Neural cell (in vitro differentiated cells): ENCODE data around the gene PLCB1. TPM values are rescaled to one million over a fixed set of nuclear protein-coding genes. Genes with fewer than 3 reads are reported as not detected.

ENCODE experiments used
- H2AFZ ChIP-seq: fragments of 200-600, 300-800 bp; sonication (generic), shearing (Covaris generic); 2 replicates; pipeline ENCODE4 v1.6.0; 2014; ENCODE audit warnings: low read depth, mild to moderate bottlenecking, antibody characterized with exemption, low read length, moderate library complexity
- H3F3A ChIP-seq: fragments of 200-600 bp; shearing (Covaris generic); 2 replicates; pipeline ENCODE4 v1.6.1; 2016; ENCODE audit warnings: mild to moderate bottlenecking, moderate library complexity, mixed read lengths, antibody characterized with exemption, low read length; ENCODE audit not compliant: insufficient read depth, poor library complexity, severe bottlenecking
- H3K27ac ChIP-seq: fragments of 200-600, 300-800 bp; sonication (generic), shearing (Covaris generic); 2 replicates; pipeline ENCODE4 v1.5.1; 2014; ENCODE audit warnings: mild to moderate bottlenecking, low read length, moderate library complexity
- H3K27me3 ChIP-seq: fragments of 300-800, 200-600 bp; sonication (generic), shearing (Covaris generic); 2 replicates; pipeline ENCODE4 v1.6.0; 2014; ENCODE audit warnings: mild to moderate bottlenecking, low read depth, low read length, moderate library complexity; ENCODE audit not compliant: insufficient read depth
- H3K36me3 ChIP-seq: fragments of 300-800, 200-600 bp; sonication (generic), shearing (Covaris generic); 2 replicates; pipeline ENCODE4 v1.5.1; 2014; ENCODE audit warnings: mild to moderate bottlenecking, antibody characterized with exemption, low read length, moderate library complexity; ENCODE audit not compliant: insufficient read depth
- H3K4me2 ChIP-seq: fragments of 300-800, 200-600 bp; sonication (generic), shearing (Covaris generic); 2 replicates; pipeline ENCODE4 v1.6.0; 2014; ENCODE audit warnings: mild to moderate bottlenecking, low read length
- H3K4me3 ChIP-seq: fragments of 300-800, 200-600 bp; sonication (generic), shearing (Covaris generic); 2 replicates; pipeline ENCODE4 v1.5.1; 2014; ENCODE audit warnings: mild to moderate bottlenecking, low read length, moderate library complexity
- H3K79me2 ChIP-seq: fragments of 200-600 bp; shearing (Covaris generic); replicated peaks from 2 replicates; pipeline ENCODE4 v1.6.0; 2014; ENCODE audit warnings: mild to moderate bottlenecking, low read length, moderate library complexity; ENCODE audit not compliant: insufficient read depth
- H3K9ac ChIP-seq: fragments of 300-800, 200-600 bp; sonication (generic), shearing (Covaris generic); 2 replicates; pipeline ENCODE4 v1.6.1; 2016; ENCODE audit warnings: mild to moderate bottlenecking, low read length, mixed read lengths
- H3K9me2 ChIP-seq: fragments of 200-600 bp; shearing (Covaris generic); 2 replicates; pipeline ENCODE4 v1.6.1; 2016; ENCODE audit warnings: mild to moderate bottlenecking, low read length, mixed read lengths; ENCODE audit not compliant: insufficient read depth
- H3K9me3 ChIP-seq: fragments of 200-600, 300-800 bp; sonication (generic), shearing (Covaris generic); 2 replicates; pipeline ENCODE4 v1.6.1; 2016; ENCODE audit warnings: mild to moderate bottlenecking, mixed run types, low read length, moderate library complexity, mixed read lengths
- H4K20me1 ChIP-seq: fragments of 200-600 bp; shearing (Covaris generic); 2 replicates; pipeline ENCODE4 v1.6.1; 2016; ENCODE audit warnings: mild to moderate bottlenecking, mixed run types; ENCODE audit not compliant: insufficient read depth
- EP300 ChIP-seq: fragments of 450-650 bp; conservative IDR thresholded peaks from 2 replicates; pipeline ENCODE4 v1.6.1; 2014; ENCODE audit warnings: antibody characterized with exemption, mild to moderate bottlenecking, moderate library complexity; ENCODE audit not compliant: poor library complexity, severe bottlenecking
- EZH2 ChIP-seq: fragments of 200-600, 300-800 bp; shearing (Covaris generic), sonication (generic); IDR thresholded peaks from 2 replicates; pipeline ENCODE4 v1.6.1; 2014; ENCODE audit warnings: antibody characterized with exemption, low read length, borderline replicate concordance, mild to moderate bottlenecking; ENCODE audit not compliant: insufficient read depth, poor library complexity, severe bottlenecking
- MXI1 ChIP-seq: fragments of 450-650 bp; conservative IDR thresholded peaks from 2 replicates; pipeline ENCODE4 v1.6.1; 2014; ENCODE audit warnings: antibody characterized with exemption, mild to moderate bottlenecking; ENCODE audit not compliant: poor library complexity, severe bottlenecking
- POLR2AphosphoS5 ChIP-seq: IDR thresholded peaks from 2 replicates; pipeline ENCODE4 v1.6.1; 2012
- RAD21 ChIP-seq: fragments of 450-650 bp; conservative IDR thresholded peaks from 2 replicates; pipeline ENCODE4 v1.6.1; 2014; ENCODE audit warnings: antibody characterized with exemption, mild to moderate bottlenecking, moderate library complexity
- SMC3 ChIP-seq: fragments of 450-650 bp; conservative IDR thresholded peaks from 2 replicates; pipeline ENCODE4 v1.6.1; 2014; ENCODE audit warnings: antibody characterized with exemption, mild to moderate bottlenecking, moderate library complexity; ENCODE audit not compliant: poor library complexity
- TAF1 ChIP-seq: IDR thresholded peaks from 2 replicates; pipeline ENCODE4 v1.6.1; 2012; ENCODE audit warnings: low read depth
- polyA plus RNA-seq: library from polyadenylated mRNA; depleted of rRNA; stranded (reverse); fragments of >200 nt; gene quantifications from 2 replicates; pipeline ENCODE4 v1.2.3, GENCODE V29; 2014
- TF ChIP-seq, protein P1 (sequence below): fragments of 450-650 bp; IDR thresholded peaks from 2 replicates; pipeline ENCODE4 v1.5.1; 2014; ENCODE audit warnings: antibody characterized with exemption, mild to moderate bottlenecking, moderate library complexity; ENCODE audit not compliant: poor library complexity, severe bottlenecking
- TF ChIP-seq, protein P2 (sequence below): IDR thresholded peaks from 2 replicates; pipeline ENCODE4 v1.6.1; 2012; ENCODE audit warnings: borderline replicate concordance

Gene PLCB1
- polyA plus RNA-seq, 1 donor from 2014 or later = 11.4 TPM

DNA sequence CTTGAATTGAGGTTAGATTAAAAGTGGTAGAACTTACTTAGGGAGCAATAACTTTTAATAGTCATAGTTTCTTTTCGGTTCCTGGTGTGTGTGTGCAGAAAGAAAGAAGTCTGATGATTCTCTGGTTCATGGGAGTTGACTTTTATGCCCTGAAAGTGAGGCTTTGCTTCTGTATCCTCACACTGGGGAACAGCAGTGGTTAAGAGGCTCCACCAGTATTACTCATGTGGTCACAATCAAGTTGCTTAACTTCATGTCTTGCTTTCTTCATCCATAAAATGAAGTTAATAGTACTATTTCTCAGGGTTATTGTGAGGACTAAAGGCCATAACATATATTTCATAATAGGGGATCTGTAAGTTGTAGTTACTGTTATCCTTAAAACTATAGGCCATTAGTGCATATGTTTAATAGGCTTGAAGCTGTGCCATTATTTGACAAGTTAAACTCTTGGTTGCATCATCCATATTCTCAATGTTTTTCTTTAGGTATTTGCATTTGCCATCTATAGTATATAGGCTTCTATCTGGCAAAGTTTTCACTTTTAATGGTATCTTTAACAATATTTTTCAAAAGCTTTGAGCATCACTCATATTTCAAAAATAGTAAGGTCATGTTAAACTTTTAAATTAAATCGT lies 262.4 kb downstream of the PLCB1 start:
- Histone ChIP-seq H3K4me3 (no peak overlapping the region), H2AFZ (no peak overlapping the region), H3K27me3 (no peaks in the 10 kb centered on the region), H3K4me2 (no peak overlapping the region), H4K20me1 (no peaks in the 10 kb centered on the region), H3K9me2 (no peaks in the 10 kb centered on the region), H3K36me3 (no peaks in the 10 kb centered on the region), H3K9ac (no peak overlapping the region), H3F3A (no peaks in the 10 kb centered on the region), H3K79me2 (no peaks in the 10 kb centered on the region), H3K27ac (no peak overlapping the region), H3K9me3 (no peaks in the 10 kb centered on the region)
- TF ChIP-seq MXI1 (no peak), EZH2 (no peak), RAD21 (no peak), EP300 (no peak), POLR2AphosphoS5 (no peak), TAF1 (no peak), SMC3 (no peak)
- TF ChIP-seq, protein P1, sequence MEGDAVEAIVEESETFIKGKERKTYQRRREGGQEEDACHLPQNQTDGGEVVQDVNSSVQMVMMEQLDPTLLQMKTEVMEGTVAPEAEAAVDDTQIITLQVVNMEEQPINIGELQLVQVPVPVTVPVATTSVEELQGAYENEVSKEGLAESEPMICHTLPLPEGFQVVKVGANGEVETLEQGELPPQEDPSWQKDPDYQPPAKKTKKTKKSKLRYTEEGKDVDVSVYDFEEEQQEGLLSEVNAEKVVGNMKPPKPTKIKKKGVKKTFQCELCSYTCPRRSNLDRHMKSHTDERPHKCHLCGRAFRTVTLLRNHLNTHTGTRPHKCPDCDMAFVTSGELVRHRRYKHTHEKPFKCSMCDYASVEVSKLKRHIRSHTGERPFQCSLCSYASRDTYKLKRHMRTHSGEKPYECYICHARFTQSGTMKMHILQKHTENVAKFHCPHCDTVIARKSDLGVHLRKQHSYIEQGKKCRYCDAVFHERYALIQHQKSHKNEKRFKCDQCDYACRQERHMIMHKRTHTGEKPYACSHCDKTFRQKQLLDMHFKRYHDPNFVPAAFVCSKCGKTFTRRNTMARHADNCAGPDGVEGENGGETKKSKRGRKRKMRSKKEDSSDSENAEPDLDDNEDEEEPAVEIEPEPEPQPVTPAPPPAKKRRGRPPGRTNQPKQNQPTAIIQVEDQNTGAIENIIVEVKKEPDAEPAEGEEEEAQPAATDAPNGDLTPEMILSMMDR = no peak
- TF ChIP-seq, protein P2, sequence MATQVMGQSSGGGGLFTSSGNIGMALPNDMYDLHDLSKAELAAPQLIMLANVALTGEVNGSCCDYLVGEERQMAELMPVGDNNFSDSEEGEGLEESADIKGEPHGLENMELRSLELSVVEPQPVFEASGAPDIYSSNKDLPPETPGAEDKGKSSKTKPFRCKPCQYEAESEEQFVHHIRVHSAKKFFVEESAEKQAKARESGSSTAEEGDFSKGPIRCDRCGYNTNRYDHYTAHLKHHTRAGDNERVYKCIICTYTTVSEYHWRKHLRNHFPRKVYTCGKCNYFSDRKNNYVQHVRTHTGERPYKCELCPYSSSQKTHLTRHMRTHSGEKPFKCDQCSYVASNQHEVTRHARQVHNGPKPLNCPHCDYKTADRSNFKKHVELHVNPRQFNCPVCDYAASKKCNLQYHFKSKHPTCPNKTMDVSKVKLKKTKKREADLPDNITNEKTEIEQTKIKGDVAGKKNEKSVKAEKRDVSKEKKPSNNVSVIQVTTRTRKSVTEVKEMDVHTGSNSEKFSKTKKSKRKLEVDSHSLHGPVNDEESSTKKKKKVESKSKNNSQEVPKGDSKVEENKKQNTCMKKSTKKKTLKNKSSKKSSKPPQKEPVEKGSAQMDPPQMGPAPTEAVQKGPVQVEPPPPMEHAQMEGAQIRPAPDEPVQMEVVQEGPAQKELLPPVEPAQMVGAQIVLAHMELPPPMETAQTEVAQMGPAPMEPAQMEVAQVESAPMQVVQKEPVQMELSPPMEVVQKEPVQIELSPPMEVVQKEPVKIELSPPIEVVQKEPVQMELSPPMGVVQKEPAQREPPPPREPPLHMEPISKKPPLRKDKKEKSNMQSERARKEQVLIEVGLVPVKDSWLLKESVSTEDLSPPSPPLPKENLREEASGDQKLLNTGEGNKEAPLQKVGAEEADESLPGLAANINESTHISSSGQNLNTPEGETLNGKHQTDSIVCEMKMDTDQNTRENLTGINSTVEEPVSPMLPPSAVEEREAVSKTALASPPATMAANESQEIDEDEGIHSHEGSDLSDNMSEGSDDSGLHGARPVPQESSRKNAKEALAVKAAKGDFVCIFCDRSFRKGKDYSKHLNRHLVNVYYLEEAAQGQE = no peak

DNA sequence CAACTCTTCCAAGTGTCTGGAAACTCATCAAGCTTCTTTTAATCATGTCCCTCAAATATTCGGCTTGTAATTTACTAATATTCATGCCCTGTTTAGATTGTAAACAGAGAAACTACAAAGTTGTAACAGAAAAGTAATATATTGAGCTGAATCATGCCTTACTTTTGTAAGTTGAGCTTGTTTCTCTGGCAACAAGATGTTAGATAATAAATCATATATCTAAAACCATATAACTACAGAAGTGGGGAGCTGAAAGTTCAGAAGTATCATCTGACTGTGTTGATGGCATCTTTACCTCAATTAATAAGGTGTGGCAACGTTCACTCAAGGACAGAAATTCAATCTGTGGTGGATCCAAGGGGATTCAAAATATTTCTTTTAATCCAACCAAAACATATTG lies 263.9 kb downstream of the PLCB1 start:
- Histone ChIP-seq H3K9me2 (no peaks in the 10 kb centered on the region), H3F3A (no peaks in the 10 kb centered on the region), H3K4me2 (no peak overlapping the region), H3K27me3 (no peaks in the 10 kb centered on the region), H4K20me1 (no peaks in the 10 kb centered on the region), H2AFZ (no peak overlapping the region), H3K4me3 (no peak overlapping the region), H3K9ac (no peak overlapping the region), H3K9me3 (no peaks in the 10 kb centered on the region), H3K36me3 (no peaks in the 10 kb centered on the region), H3K79me2 (no peaks in the 10 kb centered on the region), H3K27ac (no peak overlapping the region)
- TF ChIP-seq, protein P2 = no peak
- TF ChIP-seq EZH2 = no peak
- TF ChIP-seq TAF1 = no peak
- no peak for TF ChIP-seq MXI1
- no peak for TF ChIP-seq SMC3
- TF ChIP-seq, protein P1 = no peak
- TF ChIP-seq POLR2AphosphoS5 = no peak
- no peak for TF ChIP-seq RAD21
- TF ChIP-seq EP300 = no peak
